DOHH2 (cell line): Measurements from ENCODE around the gene TNFRSF11A.

ENCODE experiments used
- EZH2phosphoT487 ChIP-seq: fragments of 200-600 bp; sonication (generic); IDR thresholded peaks from 2 replicates; pipeline ENCODE4 v1.6.1; 2017; ENCODE audit warnings: borderline replicate concordance, mild to moderate bottlenecking, antibody characterized with exemption, low read length, moderate library complexity, mixed read lengths
- TF ChIP-seq, protein P1 (sequence below): fragments of 200-600 bp; sonication (generic); IDR thresholded peaks from one replicate; pipeline ENCODE4 v1.5.1; 2014; ENCODE audit warnings: antibody characterized with exemption, mild to moderate bottlenecking, low read depth, low read length; ENCODE audit not compliant: poor library complexity, severe bottlenecking

DNA sequence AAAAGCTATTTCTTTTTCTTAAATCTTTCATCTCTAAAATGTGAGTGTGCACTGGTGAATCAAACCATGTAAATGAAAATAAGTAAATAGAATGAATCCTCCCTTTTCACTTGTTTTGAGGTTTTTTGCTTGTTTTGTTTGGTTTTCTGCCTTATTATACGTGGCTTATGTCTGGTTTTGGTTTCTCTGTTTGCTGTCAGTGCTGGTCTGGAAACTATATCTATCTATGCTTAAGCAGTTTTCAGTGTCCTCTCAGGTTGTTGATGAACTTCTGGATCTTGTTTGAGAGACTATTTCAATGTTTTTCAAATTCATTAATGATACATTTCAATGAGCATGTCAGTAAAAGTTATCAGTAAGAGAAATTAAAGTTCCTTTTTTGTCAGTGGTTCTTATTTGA lies 48.1 kb upstream of the TNFRSF11A start:
- TF ChIP-seq, protein P1, sequence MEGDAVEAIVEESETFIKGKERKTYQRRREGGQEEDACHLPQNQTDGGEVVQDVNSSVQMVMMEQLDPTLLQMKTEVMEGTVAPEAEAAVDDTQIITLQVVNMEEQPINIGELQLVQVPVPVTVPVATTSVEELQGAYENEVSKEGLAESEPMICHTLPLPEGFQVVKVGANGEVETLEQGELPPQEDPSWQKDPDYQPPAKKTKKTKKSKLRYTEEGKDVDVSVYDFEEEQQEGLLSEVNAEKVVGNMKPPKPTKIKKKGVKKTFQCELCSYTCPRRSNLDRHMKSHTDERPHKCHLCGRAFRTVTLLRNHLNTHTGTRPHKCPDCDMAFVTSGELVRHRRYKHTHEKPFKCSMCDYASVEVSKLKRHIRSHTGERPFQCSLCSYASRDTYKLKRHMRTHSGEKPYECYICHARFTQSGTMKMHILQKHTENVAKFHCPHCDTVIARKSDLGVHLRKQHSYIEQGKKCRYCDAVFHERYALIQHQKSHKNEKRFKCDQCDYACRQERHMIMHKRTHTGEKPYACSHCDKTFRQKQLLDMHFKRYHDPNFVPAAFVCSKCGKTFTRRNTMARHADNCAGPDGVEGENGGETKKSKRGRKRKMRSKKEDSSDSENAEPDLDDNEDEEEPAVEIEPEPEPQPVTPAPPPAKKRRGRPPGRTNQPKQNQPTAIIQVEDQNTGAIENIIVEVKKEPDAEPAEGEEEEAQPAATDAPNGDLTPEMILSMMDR: no peak
- no peak for TF ChIP-seq EZH2phosphoT487
